Measurements from ENCODE around the gene RFWD3. TPM values are rescaled to one million over a fixed set of nuclear protein-coding genes. Genes with fewer than 3 reads are reported as not detected.

Gene RFWD3
- total RNA-seq, 1 experiment from 2014 or later, result 53.7 TPM

DNA sequence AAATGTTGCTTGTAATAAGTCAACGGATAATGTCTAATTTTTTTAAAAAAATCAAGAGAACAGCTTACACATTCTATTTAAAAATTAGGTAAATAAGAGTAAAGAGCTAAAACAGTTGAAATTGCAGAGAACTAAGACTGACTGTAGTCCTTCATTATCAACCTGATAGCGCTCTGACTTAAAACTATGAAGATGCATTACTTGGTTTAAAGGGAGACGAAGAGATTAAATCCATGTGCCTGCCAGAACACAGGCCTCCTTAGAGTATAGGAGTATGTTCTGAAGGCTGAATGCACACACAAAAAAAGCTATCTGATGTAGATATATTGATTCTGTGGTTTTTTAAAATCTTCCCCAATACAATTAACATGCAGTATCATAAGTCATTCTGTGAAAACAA is 88.2 kb downstream of the RFWD3 start:
- no peaks in the 10 kb centered on the region for H3K36me3 ChIP-seq (ENCODE audit: control insufficient read depth, insufficient read depth, low read length)
- no peaks in the 10 kb centered on the region for H3K27me3 ChIP-seq (ENCODE audit: control insufficient read depth, insufficient read depth, low read length)
- in situ Hi-C loops (cut with HindIII; ENCODE audit: low pct_unique_long_range_greater_than_20kb, low sequenced_read_pairs) (no loop called here), intact Hi-C loops (cut with micrococcal nuclease; ENCODE audit: unreplicated experiment) (no loop called here)
- TF ChIP-seq TCF7L2 (IDR thresholded peaks at IDR 0.05; ENCODE audit: low read depth, low read length) (no peak), POLR2AphosphoS5 (IDR thresholded peaks at IDR 0.05; ENCODE audit: low read depth, low read length) (no peak), SIN3A (IDR thresholded peaks at IDR 0.05; ENCODE audit: borderline replicate concordance, insufficient read depth, low read depth, low read length) (no peak), REST (IDR thresholded peaks at IDR 0.05; ENCODE audit: insufficient read depth in 1 of 2, low read depth in 2 of 2, low read length in 1 of 2) (no peak), CTCF (IDR thresholded peaks at IDR 0.05) (no peak)
- ChIA-PET CTCF (no interaction called here), POLR2A (no interaction called here)
- H3K4me3 ChIP-seq (ENCODE audit: low read depth in 2 of 2, low read length in 2 of 2), result no peak overlapping the region
- H3K27ac ChIP-seq (ENCODE audit: low read length), result no peak overlapping the region
- DNase-seq (ENCODE audit: low read depth, low spot score) (no peak), ATAC-seq (no peak)
- H3K9me3 ChIP-seq (ENCODE audit: control insufficient read depth, insufficient read depth, low read depth, low read length), result no peaks in the 10 kb centered on the region
- no TSS peak for BruUV-seq (replicated peaks)
- peaks cover 6% of the 10 kb centered on the region for H3K4me1 ChIP-seq (ENCODE audit: control insufficient read depth, insufficient read depth, low read length)

DNA sequence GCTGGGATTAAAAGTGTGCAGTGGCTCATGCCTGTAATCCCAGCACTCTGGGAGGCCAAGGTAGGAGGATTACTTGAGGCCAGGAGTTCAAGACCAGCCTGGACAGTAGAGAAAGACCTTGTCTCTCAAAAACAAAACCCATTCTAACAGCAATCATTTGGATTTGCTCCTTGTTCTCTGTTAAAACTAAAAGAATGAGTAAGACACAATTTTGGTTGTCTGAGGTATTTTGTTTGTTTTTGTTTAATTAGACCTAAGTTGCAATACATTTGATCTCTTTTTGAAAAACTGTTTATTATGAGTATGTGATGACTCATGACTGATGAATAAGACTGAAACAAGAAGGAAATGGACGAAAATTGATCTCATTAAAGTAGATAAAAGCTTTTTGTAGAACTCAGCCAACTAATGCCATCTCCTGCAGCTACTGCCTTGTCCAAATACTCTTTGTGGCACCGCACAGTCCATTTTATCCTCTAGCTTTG is 88.8 kb downstream of the RFWD3 start:
- ChIA-PET CTCF (no interaction called here), POLR2A (no interaction called here)
- Histone ChIP-seq H3K4me3 (ENCODE audit: low read depth in 2 of 2, low read length in 2 of 2) (no peak overlapping the region), H3K36me3 (ENCODE audit: control insufficient read depth, insufficient read depth, low read length) (no peaks in the 10 kb centered on the region), H3K27ac (ENCODE audit: low read length) (no peak overlapping the region), H3K4me1 (ENCODE audit: control insufficient read depth, insufficient read depth, low read length) (peaks cover 6% of the 10 kb centered on the region), H3K27me3 (ENCODE audit: control insufficient read depth, insufficient read depth, low read length) (no peaks in the 10 kb centered on the region), H3K9me3 (ENCODE audit: control insufficient read depth, insufficient read depth, low read depth, low read length) (no peaks in the 10 kb centered on the region)
- BruUV-seq (replicated peaks), result no TSS peak
- TF ChIP-seq CTCF (IDR thresholded peaks at IDR 0.05) (no peak), SIN3A (IDR thresholded peaks at IDR 0.05; ENCODE audit: borderline replicate concordance, insufficient read depth, low read depth, low read length) (no peak), POLR2AphosphoS5 (IDR thresholded peaks at IDR 0.05; ENCODE audit: low read depth, low read length) (no peak), REST (IDR thresholded peaks at IDR 0.05; ENCODE audit: insufficient read depth in 1 of 2, low read depth in 2 of 2, low read length in 1 of 2) (no peak), TCF7L2 (IDR thresholded peaks at IDR 0.05; ENCODE audit: low read depth, low read length) (no peak)
- in situ Hi-C loops (cut with HindIII; ENCODE audit: low pct_unique_long_range_greater_than_20kb, low sequenced_read_pairs), result no loop called here
- DNase-seq (ENCODE audit: low read depth, low spot score) (no peak), ATAC-seq (no peak)
- intact Hi-C loops (cut with micrococcal nuclease; ENCODE audit: unreplicated experiment), result no loop called here

Measured in Panc1 (cell line).